GM12878 (cell line): ENCODE data around the gene LVRN. TPM values are rescaled to one million over a fixed set of nuclear protein-coding genes. Genes with fewer than 3 reads are reported as not detected.

Experiments
- ATAC-seq: fragments of 200-7000 bp; cut with Tn5 transposase; 3 replicates; pipeline ENCODE4 v1.9.1; 2020; ENCODE audit warnings: mild to moderate bottlenecking, moderate library complexity
- BruUV-seq: library from RNA; stranded (reverse); fragments of 400-500 nt; replicated peaks from 2 replicates; lab custom pipeline; 2021; lab: Mats Ljungman, UMichigan
- CTCF ChIA-PET: fragments of 300-600 bp; sonication (Branson Sonifier 250); formaldehyde crosslinking; extraction: SDS; loops from one replicate; lab custom pipeline; 2021; ENCODE audit warnings: inconsistent platforms; lab: Yijun Ruan, JAX
- POLR2A ChIA-PET: fragments of 350-600 bp; formaldehyde crosslinking; extraction: SDS; loops from one replicate; lab custom pipeline; 2021; ENCODE audit warnings: inconsistent platforms; lab: Charles Lee
- RAD21 ChIA-PET: fragments of 300-600 bp; sonication (Branson Sonifier 250); formaldehyde crosslinking; loops from one replicate; lab custom pipeline; 2023; ENCODE audit warnings: antibody characterized with exemption; ENCODE audit not compliant: unreplicated experiment; lab: Charles Lee
- SMC1A ChIA-PET: fragments of 300-600 bp; sonication (Branson Sonifier 250); formaldehyde crosslinking; loops from one replicate; lab custom pipeline; 2023; ENCODE audit not compliant: unreplicated experiment, uncharacterized antibody; lab: Charles Lee
- DNase-seq: peaks from one replicate; pipeline ENCODE4 v3.0.0-alpha.2; 2011; ENCODE audit warnings: low read depth, low spot score
- FAIRE-seq: peaks from 3 replicates; lab custom pipeline; 2011; peaks lifted over from hg19 to GRCh38; lab: Jason Lieb, UNC
- H2AFZ ChIP-seq: 2 replicates; pipeline ENCODE4 v1.6.0; 2011; ENCODE audit warnings: low read depth, low read length, control low read depth; ENCODE audit not compliant: control insufficient read depth
- H3K27ac ChIP-seq: 2 replicates; pipeline ENCODE4 v1.5.1; 2011; ENCODE audit warnings: control low read depth; ENCODE audit not compliant: control insufficient read depth, insufficient read depth
- H3K27me3 ChIP-seq, 2 experiments: replicated peaks in 1 of 2; 2 replicates each; pipeline versions ENCODE4 v1.6.0 to v1.6.1; 2011; ENCODE audit warnings: low read length in 1 of 2; ENCODE audit not compliant: control insufficient read depth in 2 of 2, insufficient read depth in 2 of 2
- H3K36me3 ChIP-seq, 2 experiments: 2 replicates each; pipeline ENCODE4 v1.5.1; 2011; ENCODE audit warnings: low read length in 1 of 2; ENCODE audit not compliant: control insufficient read depth in 2 of 2, insufficient read depth in 2 of 2
- H3K4me1 ChIP-seq: 2 replicates; pipeline ENCODE4 v1.6.1; 2011; ENCODE audit warnings: mild to moderate bottlenecking, low read length, moderate library complexity, mixed read lengths; ENCODE audit not compliant: control insufficient read depth, insufficient read depth
- H3K4me2 ChIP-seq: 2 replicates; pipeline ENCODE4 v1.6.0; 2011; ENCODE audit warnings: control low read depth; ENCODE audit not compliant: control insufficient read depth, insufficient read depth
- H3K4me3 ChIP-seq: fragments of 200-600 bp; sonication (generic); 2 replicates; pipeline ENCODE4 v1.5.1; 2016
- H3K79me2 ChIP-seq: 2 replicates; pipeline ENCODE4 v1.6.0; 2011; ENCODE audit warnings: low read length; ENCODE audit not compliant: control insufficient read depth, insufficient read depth
- H3K9ac ChIP-seq: 2 replicates; pipeline ENCODE4 v1.8.0; 2011; ENCODE audit warnings: low read length, control low read depth, mixed read lengths; ENCODE audit not compliant: control insufficient read depth, insufficient read depth
- H3K9me3 ChIP-seq: replicated peaks from 3 replicates; pipeline ENCODE4 v1.5.1; 2011; ENCODE audit warnings: mild to moderate bottlenecking, low read length; ENCODE audit not compliant: control insufficient read depth, insufficient read depth
- H4K20me1 ChIP-seq: 2 replicates; pipeline ENCODE4 v1.6.0; 2011; ENCODE audit not compliant: control insufficient read depth, insufficient read depth
- HDGF ChIP-seq: fragments of 450-650 bp; IDR thresholded peaks from 2 replicates; pipeline ENCODE4 v1.6.1; 2016; ENCODE audit warnings: antibody characterized with exemption
- IKZF2 ChIP-seq, 2 experiments: fragments of 450-650 bp; IDR thresholded peaks; 2 replicates each; pipeline ENCODE4 v1.6.1; 2017; ENCODE audit warnings: mild to moderate bottlenecking in 2 of 2, moderate library complexity in 2 of 2
- KLF5 ChIP-seq: fragments of 450-650 bp; IDR thresholded peaks from 2 replicates; pipeline ENCODE4 v1.6.1; 2014; ENCODE audit warnings: mild to moderate bottlenecking; ENCODE audit not compliant: partially characterized antibody
- NR2F1 ChIP-seq: fragments of 450-650 bp; conservative IDR thresholded peaks from 2 replicates; pipeline ENCODE4 v1.6.1; 2017; ENCODE audit warnings: mild to moderate bottlenecking
- NRF1 ChIP-seq: conservative IDR thresholded peaks from 2 replicates; pipeline ENCODE4 v1.6.1; 2011; ENCODE audit warnings: mild to moderate bottlenecking, low read depth, low read length, improper control_type of control experiment
- PML ChIP-seq: IDR thresholded peaks from 2 replicates; pipeline ENCODE4 v1.6.1; 2012; ENCODE audit warnings: low read length, inconsistent platforms
- SIN3A ChIP-seq: IDR thresholded peaks from 2 replicates; pipeline ENCODE4 v1.6.1; 2012; ENCODE audit warnings: low read depth, low read length, improper control_type of control experiment
- SPI1 ChIP-seq: IDR thresholded peaks from 2 replicates; pipeline ENCODE4 v1.6.1; 2011; ENCODE audit warnings: low read depth, mild to moderate bottlenecking, low read length, moderate library complexity, borderline replicate concordance; ENCODE audit not compliant: insufficient read depth
- SRF ChIP-seq, 2 experiments: IDR thresholded peaks; 2 replicates each; pipeline ENCODE4 v1.6.1; 2011; ENCODE audit warnings: low read depth in 2 of 2, low read length in 2 of 2, mild to moderate bottlenecking in 1 of 2, moderate library complexity in 1 of 2
- TCF12 ChIP-seq: IDR thresholded peaks from 2 replicates; pipeline ENCODE4 v1.6.1; 2011; ENCODE audit warnings: low read depth, mild to moderate bottlenecking, low read length
- WGBS: methylation state at CpG from one replicate; pipeline ENCODE4 v1.1.6; 2016; ENCODE audit warnings: low lambda C conversion rate; ENCODE audit not compliant: insufficient replicate concordance, insufficient coverage; ENCODE audit errors: missing lambda C conversion rate; 5-methylcytosine and 5-hydroxymethylcytosine counted together
- in situ Hi-C: fragments of 300-500 bp; cut with MboI; formaldehyde crosslinking; loops from 9 replicates; pipeline ENCODE4 v1.14.3; 2018; ENCODE audit warnings: mixed read lengths
- intact Hi-C: fragments of 100-400 bp; cut with micrococcal nuclease; formaldehyde crosslinking; loops from one replicate; pipeline ENCODE4 v1.14.2; 2022; ENCODE audit not compliant: unreplicated experiment
- polyA plus RNA-seq, 11 experiments: library from polyadenylated mRNA; depleted of rRNA in 4 of 11; unstranded in 6 of 11; stranded (reverse) in 5 of 11; fragments of >200 nt; fragmentation: Nextera tagmentation in 4 of 11; fragmentation: Illumina TruSeq in 1 of 11; extraction: Ambion mirVana in 4 of 11; extraction: Trizol in 1 of 11; gene quantifications; 1 replicate in 1 of 11; 2 replicates in 10 of 11; pipeline versions ENCODE4 v1.2.1 to v1.2.3, GENCODE V29; 2011 to 2016; ENCODE audit warnings: inconsistent platforms in 2 of 11, missing spikeins in 2 of 11, low read depth in 1 of 11
- total RNA-seq, 4 experiments: library from RNA; depleted of rRNA in 3 of 4; stranded (reverse); fragments of >200 nt in 3 of 4; fragmentation: Illumina TruSeq in 1 of 4; extraction: Trizol in 1 of 4; gene quantifications; 2 replicates each; pipeline versions ENCODE4 v1.2.1 to v1.2.3, GENCODE V29; 2013 to 2021
- TF ChIP-seq, protein P1 (sequence below): fragments of 150-350 bp; IDR thresholded peaks from 2 replicates; pipeline ENCODE4 v1.6.1; 2014; ENCODE audit warnings: mild to moderate bottlenecking, low read depth, low read length
- TF ChIP-seq, protein P2 (sequence below): IDR thresholded peaks from 2 replicates; pipeline ENCODE4 v1.6.1; 2011; ENCODE audit warnings: borderline replicate concordance, low read depth, mild to moderate bottlenecking, moderate library complexity, mixed read lengths, low read length; ENCODE audit not compliant: insufficient read depth; ENCODE audit errors: extremely low read length
- TF ChIP-seq, protein P3 (sequence below): fragments of 450-650 bp; IDR thresholded peaks from 2 replicates; pipeline ENCODE4 v1.6.1; 2017; ENCODE audit warnings: mild to moderate bottlenecking, moderate library complexity

The LVRN gene
- total and polyA plus RNA-seq, 10 of the 15 experiments (the other 5 are each of a cell fraction or from before 2014, with no cell fraction given), result 0.04 to 0.87 (median 0.11) TPM; not detected in 4

DNA sequence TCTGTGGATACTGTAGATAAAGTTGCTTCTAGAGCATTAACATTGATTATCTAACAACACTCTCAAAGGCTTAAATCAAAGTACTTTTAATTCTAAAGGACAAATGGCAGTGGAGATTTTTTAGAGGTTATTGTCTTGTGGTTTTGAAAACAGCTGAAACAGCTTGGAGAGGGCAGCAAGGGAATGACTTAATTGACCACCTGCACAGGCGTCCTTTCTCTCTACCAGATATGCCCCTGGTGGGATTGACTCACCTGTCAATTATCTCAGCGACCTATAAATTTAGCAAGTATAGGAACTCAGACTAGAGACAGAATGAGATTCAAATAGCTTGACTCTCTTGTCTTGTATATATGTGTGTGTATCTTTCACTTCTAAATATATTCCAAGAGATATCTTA lies 83.5 kb downstream of the LVRN start:
- in situ Hi-C loops, result no loop called here
- no TSS peak for BruUV-seq
- TF ChIP-seq SPI1 (no peak), PML (no peak), KLF5 (no peak), NRF1 (no peak), IKZF2 (IDR thresholded peaks at IDR 0.05) (no peak), TCF12 (no peak), HDGF (no peak), SIN3A (no peak), SRF (IDR thresholded peaks at IDR 0.05; ENCODE audit: low read depth in 2 of 2, low read length in 2 of 2) (no peak), NR2F1 (no peak)
- TF ChIP-seq, protein P1, sequence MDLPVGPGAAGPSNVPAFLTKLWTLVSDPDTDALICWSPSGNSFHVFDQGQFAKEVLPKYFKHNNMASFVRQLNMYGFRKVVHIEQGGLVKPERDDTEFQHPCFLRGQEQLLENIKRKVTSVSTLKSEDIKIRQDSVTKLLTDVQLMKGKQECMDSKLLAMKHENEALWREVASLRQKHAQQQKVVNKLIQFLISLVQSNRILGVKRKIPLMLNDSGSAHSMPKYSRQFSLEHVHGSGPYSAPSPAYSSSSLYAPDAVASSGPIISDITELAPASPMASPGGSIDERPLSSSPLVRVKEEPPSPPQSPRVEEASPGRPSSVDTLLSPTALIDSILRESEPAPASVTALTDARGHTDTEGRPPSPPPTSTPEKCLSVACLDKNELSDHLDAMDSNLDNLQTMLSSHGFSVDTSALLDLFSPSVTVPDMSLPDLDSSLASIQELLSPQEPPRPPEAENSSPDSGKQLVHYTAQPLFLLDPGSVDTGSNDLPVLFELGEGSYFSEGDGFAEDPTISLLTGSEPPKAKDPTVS, result no peak
- TF ChIP-seq, protein P2, sequence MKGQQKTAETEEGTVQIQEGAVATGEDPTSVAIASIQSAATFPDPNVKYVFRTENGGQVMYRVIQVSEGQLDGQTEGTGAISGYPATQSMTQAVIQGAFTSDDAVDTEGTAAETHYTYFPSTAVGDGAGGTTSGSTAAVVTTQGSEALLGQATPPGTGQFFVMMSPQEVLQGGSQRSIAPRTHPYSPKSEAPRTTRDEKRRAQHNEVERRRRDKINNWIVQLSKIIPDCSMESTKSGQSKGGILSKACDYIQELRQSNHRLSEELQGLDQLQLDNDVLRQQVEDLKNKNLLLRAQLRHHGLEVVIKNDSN, result no peak
- TF ChIP-seq, protein P3, sequence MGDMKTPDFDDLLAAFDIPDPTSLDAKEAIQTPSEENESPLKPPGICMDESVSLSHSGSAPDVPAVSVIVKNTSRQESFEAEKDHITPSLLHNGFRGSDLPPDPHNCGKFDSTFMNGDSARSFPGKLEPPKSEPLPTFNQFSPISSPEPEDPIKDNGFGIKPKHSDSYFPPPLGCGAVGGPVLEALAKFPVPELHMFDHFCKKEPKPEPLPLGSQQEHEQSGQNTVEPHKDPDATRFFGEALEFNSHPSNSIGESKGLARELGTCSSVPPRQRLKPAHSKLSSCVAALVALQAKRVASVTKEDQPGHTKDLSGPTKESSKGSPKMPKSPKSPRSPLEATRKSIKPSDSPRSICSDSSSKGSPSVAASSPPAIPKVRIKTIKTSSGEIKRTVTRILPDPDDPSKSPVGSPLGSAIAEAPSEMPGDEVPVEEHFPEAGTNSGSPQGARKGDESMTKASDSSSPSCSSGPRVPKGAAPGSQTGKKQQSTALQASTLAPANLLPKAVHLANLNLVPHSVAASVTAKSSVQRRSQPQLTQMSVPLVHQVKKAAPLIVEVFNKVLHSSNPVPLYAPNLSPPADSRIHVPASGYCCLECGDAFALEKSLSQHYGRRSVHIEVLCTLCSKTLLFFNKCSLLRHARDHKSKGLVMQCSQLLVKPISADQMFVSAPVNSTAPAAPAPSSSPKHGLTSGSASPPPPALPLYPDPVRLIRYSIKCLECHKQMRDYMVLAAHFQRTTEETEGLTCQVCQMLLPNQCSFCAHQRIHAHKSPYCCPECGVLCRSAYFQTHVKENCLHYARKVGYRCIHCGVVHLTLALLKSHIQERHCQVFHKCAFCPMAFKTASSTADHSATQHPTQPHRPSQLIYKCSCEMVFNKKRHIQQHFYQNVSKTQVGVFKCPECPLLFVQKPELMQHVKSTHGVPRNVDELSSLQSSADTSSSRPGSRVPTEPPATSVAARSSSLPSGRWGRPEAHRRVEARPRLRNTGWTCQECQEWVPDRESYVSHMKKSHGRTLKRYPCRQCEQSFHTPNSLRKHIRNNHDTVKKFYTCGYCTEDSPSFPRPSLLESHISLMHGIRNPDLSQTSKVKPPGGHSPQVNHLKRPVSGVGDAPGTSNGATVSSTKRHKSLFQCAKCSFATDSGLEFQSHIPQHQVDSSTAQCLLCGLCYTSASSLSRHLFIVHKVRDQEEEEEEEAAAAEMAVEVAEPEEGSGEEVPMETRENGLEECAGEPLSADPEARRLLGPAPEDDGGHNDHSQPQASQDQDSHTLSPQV, result no peak
- TF ChIP-seq, all 136 proteins: peak for 0
- Histone ChIP-seq H3K36me3 (no peaks in the 10 kb centered on the region), H3K9ac (no peak overlapping the region), H3K4me3 (no peak overlapping the region), H3K79me2 (no peaks in the 10 kb centered on the region), H3K4me2 (no peak overlapping the region), H4K20me1 (no peaks in the 10 kb centered on the region), H2AFZ (no peak overlapping the region), H3K9me3 (no peaks in the 10 kb centered on the region), H3K4me1 (no peaks in the 10 kb centered on the region), H3K27ac (no peak overlapping the region), H3K27me3 (no peaks in the 10 kb centered on the region; a peak in 1 of 4 replicates)
- ChIA-PET POLR2A (interaction anchor here (0.7 kb wide), 1 partner anchor 885 kb away, joined by 3 read pairs; no protein-coding TSS in a partner anchor), CTCF (interaction anchor here (1.0 kb wide), 1 partner anchor 10 kb away, joined by 3 read pairs; no protein-coding TSS in a partner anchor), SMC1A (interaction anchor here (0.8 kb wide), 1 partner anchor 31 kb away, joined by 3 read pairs; no protein-coding TSS in a partner anchor), RAD21 (no interaction called here)
- no peak for DNase-seq
- WGBS, result 14% methylated on average over 2 of the region's 2 CpGs
- no peak for FAIRE-seq
- intact Hi-C loops, result no loop called here
- no peak for ATAC-seq
